GM18498 (cell line): ENCODE results near the gene GAL3ST3.
A peak's percentile ranks its signal among the peaks of the same experiment; 100 is the strongest.
"Not testable (repeated sequence)": the region's sequence is repeated elsewhere in the genome, so short reads cannot be mapped to it uniquely, and the experiment has no call there.

Source experiments
- ATAC-seq: cut with Tn5 transposase; IDR thresholded peaks from one replicate; pipeline ENCODE4 v1.9.1; 2021; ENCODE audit warnings: mild to moderate bottlenecking, moderate library complexity; ENCODE audit not compliant: unreplicated experiment

The GAL3ST3 gene

GRCh38 chr11:66015936-66016792 lies 32.8 kb downstream of the GAL3ST3 start:
- no peak for ATAC-seq

- no peak for ATAC-seq
Observed at GRCh38 chr11:66015454-66015881, 33.5 kb downstream of the GAL3ST3 start.

- ATAC-seq, result no peak
Observed at GRCh38 chr11:66014804-66015453, 34.0 kb downstream of the GAL3ST3 start.

GRCh38 chr11:66013762-66014100 lies 35.2 kb downstream of the GAL3ST3 start:
- ATAC-seq, result no peak

- no peak for ATAC-seq
Observed at GRCh38 chr11:66012946-66013761, 35.8 kb downstream of the GAL3ST3 start.

- ATAC-seq, result no peak
Observed at GRCh38 chr11:66012371-66012945, 36.5 kb downstream of the GAL3ST3 start.

GRCh38 chr11:66011785-66012303 lies 37.1 kb downstream of the GAL3ST3 start, which contains the start of gene CST6:
Gene CST6, plus strand, starts transcription at chr11:66012008. Its CDS starts 37 bp downstream, at chr11:66012045.
- ATAC-seq, result no peak

GRCh38 chr11:66011239-66011784 lies 37.6 kb downstream of the GAL3ST3 start:
- no peak for ATAC-seq

- ATAC-seq, result not testable (repeated sequence)
Observed at GRCh38 chr11:66010036-66010435, 38.9 kb downstream of the GAL3ST3 start.

GRCh38 chr11:66008468-66009101 lies 40.4 kb downstream of the GAL3ST3 start:
- ATAC-seq, result no peak

- ATAC-seq, result no peak
Observed at GRCh38 chr11:66008095-66008467, 40.9 kb downstream of the GAL3ST3 start.

- ATAC-seq, result no peak
Observed at GRCh38 chr11:66007201-66007634, 41.7 kb downstream of the GAL3ST3 start.

GRCh38 chr11:66006891-66007176 lies 42.1 kb downstream of the GAL3ST3 start:
- ATAC-seq, result no peak

- ATAC-seq, result no peak
Observed at GRCh38 chr11:66006134-66006890, 42.6 kb downstream of the GAL3ST3 start.

GRCh38 chr11:66004186-66004585 lies 44.8 kb downstream of the GAL3ST3 start:
- no peak for ATAC-seq

GRCh38 chr11:66003291-66003690 lies 45.7 kb downstream of the GAL3ST3 start:
- no peak for ATAC-seq

GRCh38 chr11:66002648-66003225 lies 46.2 kb downstream of the GAL3ST3 start:
- peak; percentile 58 for ATAC-seq

- peak; percentile 79 for ATAC-seq
Observed at GRCh38 chr11:66001942-66002647, 46.9 kb downstream of the GAL3ST3 start, which contains the start of the genes BANF1 and EIF1AD. Gene BANF1, plus strand, starts transcription at chr11:66002503. Its CDS starts 748 bp downstream, at chr11:66003251. Gene EIF1AD, minus strand, starts transcription at chr11:66002157. Its CDS starts 1,768 bp downstream, at chr11:66000389.
